HG03565 (cell line): ENCODE data around the gene FSD1.
"Not testable (repeated sequence)": the region's sequence is repeated elsewhere in the genome, so short reads cannot be mapped to it uniquely, and the experiment has no call there.

Experiments used
- ATAC-seq: cut with Tn5 transposase; IDR thresholded peaks from one replicate; pipeline ENCODE4 v1.9.1; 2021; ENCODE audit warnings: mild to moderate bottlenecking, moderate library complexity; ENCODE audit not compliant: unreplicated experiment

The FSD1 gene

GRCh38 chr19:4304538-4305256, at the start of gene FSD1:
FSD1 (plus strand) TSS chr19:4304598; CDS start chr19:4304747, 149 bp downstream.
- ATAC-seq, result no peak

GRCh38 chr19:4256563-4256962, 47.8 kb upstream of the FSD1 start:
- ATAC-seq, result no peak

- no peak for ATAC-seq
These were observed 47.4 kb upstream of the FSD1 start for GRCh38 chr19:4257025-4257424.

GRCh38 chr19:4258181-4258580, 46.2 kb upstream of the FSD1 start:
- no peak for ATAC-seq

- no peak for ATAC-seq
These were observed 43.7 kb upstream of the FSD1 start for GRCh38 chr19:4260613-4261191.

- ATAC-seq, result no peak
These were observed 39.6 kb upstream of the FSD1 start for GRCh38 chr19:4264812-4265211.

- no peak for ATAC-seq
These were observed 38.0 kb upstream of the FSD1 start for GRCh38 chr19:4266253-4267000.

GRCh38 chr19:4267101-4267900, 37.1 kb upstream of the FSD1 start:
- ATAC-seq, result no peak

- ATAC-seq, result no peak
These were observed 36.2 kb upstream of the FSD1 start for GRCh38 chr19:4267901-4268815.

GRCh38 chr19:4268816-4269430, 35.5 kb upstream of the FSD1 start:
- no peak for ATAC-seq

GRCh38 chr19:4272894-4273293, 31.5 kb upstream of the FSD1 start:
- ATAC-seq, result no peak

GRCh38 chr19:4274321-4274686, 30.1 kb upstream of the FSD1 start:
- ATAC-seq, result not testable (repeated sequence)

GRCh38 chr19:4277191-4277696, 27.2 kb upstream of the FSD1 start:
- ATAC-seq, result no peak

GRCh38 chr19:4278010-4278409, 26.4 kb upstream of the FSD1 start:
- ATAC-seq, result no peak

- no peak for ATAC-seq
These were observed 25.8 kb upstream of the FSD1 start, which contains the start of gene SHD for GRCh38 chr19:4278419-4279266. SHD (plus strand) TSS chr19:4279266; CDS start chr19:4280064, 798 bp downstream.

- ATAC-seq, result no peak
These were observed 25.2 kb upstream of the FSD1 start for GRCh38 chr19:4279267-4279529.

GRCh38 chr19:4279530-4280422, 24.6 kb upstream of the FSD1 start:
- no peak for ATAC-seq
